Measurements from ENCODE around the gene GALNT13.

DNA sequence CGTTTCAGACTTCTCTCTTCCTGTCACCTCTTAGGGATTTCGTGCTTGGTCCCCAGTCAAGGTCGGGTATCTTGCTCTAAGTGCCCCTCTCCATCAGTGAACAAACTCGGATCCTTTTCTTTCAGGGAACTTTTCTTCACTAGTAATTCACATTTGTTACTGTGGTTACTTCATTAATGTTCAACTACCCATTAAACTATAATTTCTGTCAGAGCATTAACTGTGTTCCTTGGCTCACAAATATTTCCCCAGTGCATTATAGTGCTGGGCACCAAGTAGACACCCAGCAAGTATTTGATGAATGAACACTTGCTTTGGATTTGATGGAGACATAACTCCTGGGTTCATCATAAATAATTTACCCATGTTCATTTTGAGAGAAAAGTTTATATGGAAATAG lies 617.1 kb downstream of the GALNT13 start:
- TF ChIP-seq POLR2A (IDR thresholded peaks at IDR 0.05; ENCODE audit: low read length) (no peak), EP300 (IDR thresholded peaks at IDR 0.05) (no peak), BHLHE40 (IDR thresholded peaks at IDR 0.05; ENCODE audit: low read depth, low read length) (no peak), RAD21 (conservative IDR thresholded peaks at IDR 0.05 in 1 of 2, IDR thresholded peaks at IDR 0.05 in 1 of 2) (no peak), CEBPB (IDR thresholded peaks at IDR 0.05) (no peak), MAZ (IDR thresholded peaks at IDR 0.05; ENCODE audit: borderline replicate concordance, low read depth, low read length) (no peak), GATA3 (IDR thresholded peaks at IDR 0.05; ENCODE audit: borderline replicate concordance) (no peak), HOXB13 (CRISPR knock-in tag; IDR thresholded peaks at IDR 0.05; ENCODE audit: low read depth) (no peak)
- TF ChIP-seq, protein P1, sequence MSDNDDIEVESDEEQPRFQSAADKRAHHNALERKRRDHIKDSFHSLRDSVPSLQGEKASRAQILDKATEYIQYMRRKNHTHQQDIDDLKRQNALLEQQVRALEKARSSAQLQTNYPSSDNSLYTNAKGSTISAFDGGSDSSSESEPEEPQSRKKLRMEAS (IDR thresholded peaks at IDR 0.05) = no peak
- TF ChIP-seq, protein P2, sequence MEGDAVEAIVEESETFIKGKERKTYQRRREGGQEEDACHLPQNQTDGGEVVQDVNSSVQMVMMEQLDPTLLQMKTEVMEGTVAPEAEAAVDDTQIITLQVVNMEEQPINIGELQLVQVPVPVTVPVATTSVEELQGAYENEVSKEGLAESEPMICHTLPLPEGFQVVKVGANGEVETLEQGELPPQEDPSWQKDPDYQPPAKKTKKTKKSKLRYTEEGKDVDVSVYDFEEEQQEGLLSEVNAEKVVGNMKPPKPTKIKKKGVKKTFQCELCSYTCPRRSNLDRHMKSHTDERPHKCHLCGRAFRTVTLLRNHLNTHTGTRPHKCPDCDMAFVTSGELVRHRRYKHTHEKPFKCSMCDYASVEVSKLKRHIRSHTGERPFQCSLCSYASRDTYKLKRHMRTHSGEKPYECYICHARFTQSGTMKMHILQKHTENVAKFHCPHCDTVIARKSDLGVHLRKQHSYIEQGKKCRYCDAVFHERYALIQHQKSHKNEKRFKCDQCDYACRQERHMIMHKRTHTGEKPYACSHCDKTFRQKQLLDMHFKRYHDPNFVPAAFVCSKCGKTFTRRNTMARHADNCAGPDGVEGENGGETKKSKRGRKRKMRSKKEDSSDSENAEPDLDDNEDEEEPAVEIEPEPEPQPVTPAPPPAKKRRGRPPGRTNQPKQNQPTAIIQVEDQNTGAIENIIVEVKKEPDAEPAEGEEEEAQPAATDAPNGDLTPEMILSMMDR (IDR thresholded peaks at IDR 0.05) = no peak
- TF ChIP-seq, protein P3, sequence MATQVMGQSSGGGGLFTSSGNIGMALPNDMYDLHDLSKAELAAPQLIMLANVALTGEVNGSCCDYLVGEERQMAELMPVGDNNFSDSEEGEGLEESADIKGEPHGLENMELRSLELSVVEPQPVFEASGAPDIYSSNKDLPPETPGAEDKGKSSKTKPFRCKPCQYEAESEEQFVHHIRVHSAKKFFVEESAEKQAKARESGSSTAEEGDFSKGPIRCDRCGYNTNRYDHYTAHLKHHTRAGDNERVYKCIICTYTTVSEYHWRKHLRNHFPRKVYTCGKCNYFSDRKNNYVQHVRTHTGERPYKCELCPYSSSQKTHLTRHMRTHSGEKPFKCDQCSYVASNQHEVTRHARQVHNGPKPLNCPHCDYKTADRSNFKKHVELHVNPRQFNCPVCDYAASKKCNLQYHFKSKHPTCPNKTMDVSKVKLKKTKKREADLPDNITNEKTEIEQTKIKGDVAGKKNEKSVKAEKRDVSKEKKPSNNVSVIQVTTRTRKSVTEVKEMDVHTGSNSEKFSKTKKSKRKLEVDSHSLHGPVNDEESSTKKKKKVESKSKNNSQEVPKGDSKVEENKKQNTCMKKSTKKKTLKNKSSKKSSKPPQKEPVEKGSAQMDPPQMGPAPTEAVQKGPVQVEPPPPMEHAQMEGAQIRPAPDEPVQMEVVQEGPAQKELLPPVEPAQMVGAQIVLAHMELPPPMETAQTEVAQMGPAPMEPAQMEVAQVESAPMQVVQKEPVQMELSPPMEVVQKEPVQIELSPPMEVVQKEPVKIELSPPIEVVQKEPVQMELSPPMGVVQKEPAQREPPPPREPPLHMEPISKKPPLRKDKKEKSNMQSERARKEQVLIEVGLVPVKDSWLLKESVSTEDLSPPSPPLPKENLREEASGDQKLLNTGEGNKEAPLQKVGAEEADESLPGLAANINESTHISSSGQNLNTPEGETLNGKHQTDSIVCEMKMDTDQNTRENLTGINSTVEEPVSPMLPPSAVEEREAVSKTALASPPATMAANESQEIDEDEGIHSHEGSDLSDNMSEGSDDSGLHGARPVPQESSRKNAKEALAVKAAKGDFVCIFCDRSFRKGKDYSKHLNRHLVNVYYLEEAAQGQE (IDR thresholded peaks at IDR 0.05) = no peak
